Measurements from ENCODE around the gene TSBP1.

- TF ChIP-seq POLR2A (IDR thresholded peaks at IDR 0.05) (no peak), CTCF (IDR thresholded peaks at IDR 0.05) (no peak)
These were observed 39.3 kb downstream of the TSBP1 start for GRCh38 chr6:32332433-32332832.

Measured in suprapubic skin (tissue), 3 donors.